Ascending aorta (tissue), 2 donors: ENCODE data around the gene ARHGAP24. TPM values are rescaled to one million over a fixed set of nuclear protein-coding genes. Genes with fewer than 3 reads are reported as not detected.

Experiments
- DNase-seq, 2 donors: peaks; one replicate each; pipeline ENCODE4 v3.0.0-alpha.2; 2019; ENCODE audit warnings: low spot score in 2 of 2
- H3K27ac ChIP-seq, 2 donors: fragments of 200-600 bp; sonication (generic); one replicate each; pipeline ENCODE4 v1.5.1; 2016 to 2017; ENCODE audit warnings: mild to moderate bottlenecking in 1 of 2
- H3K27me3 ChIP-seq: fragments of 200-600 bp; sonication (generic); one replicate; pipeline ENCODE4 v1.5.1; 2017
- H3K36me3 ChIP-seq, 2 donors: fragments of 200-600 bp; sonication (generic); one replicate each; pipeline ENCODE4 v1.5.1; 2016
- H3K4me1 ChIP-seq, 2 donors: fragments of 200-600 bp; sonication (generic); one replicate each; pipeline ENCODE4 v1.5.1; 2016 to 2017; ENCODE audit warnings: mild to moderate bottlenecking in 1 of 2
- H3K4me3 ChIP-seq, 2 donors: fragments of 200-600 bp; sonication (generic); one replicate each; pipeline ENCODE4 v1.5.1; 2016 to 2017; ENCODE audit warnings: mild to moderate bottlenecking in 1 of 2
- H3K9me3 ChIP-seq, 2 donors: fragments of 200-600 bp; sonication (generic); one replicate each; pipeline ENCODE4 v1.5.1; 2016
- intact Hi-C: fragments of 100-400 bp; cut with DNase I; formaldehyde crosslinking; loops from one replicate; pipeline ENCODE4 v1.15.1; 2023
- total RNA-seq: library from RNA; depleted of rRNA; stranded (reverse); fragments of >200 nt; gene quantifications from one replicate; pipeline ENCODE4 v1.1.0, GENCODE V29; 2016
- TF ChIP-seq, protein P1 (sequence below), 3 experiments: fragments of 200-600 bp in 2 of 3; fragments of 450-650 bp in 1 of 3; sonication (generic) in 2 of 3; IDR thresholded peaks; one replicate each; pipeline ENCODE4 v1.5.1; 2016 to 2019; ENCODE audit warnings: antibody characterized with exemption in 3 of 3, mild to moderate bottlenecking in 1 of 3, moderate library complexity in 1 of 3

Gene ARHGAP24
- total RNA-seq, 1 donor from 2014 or later, result 13.9 TPM

DNA sequence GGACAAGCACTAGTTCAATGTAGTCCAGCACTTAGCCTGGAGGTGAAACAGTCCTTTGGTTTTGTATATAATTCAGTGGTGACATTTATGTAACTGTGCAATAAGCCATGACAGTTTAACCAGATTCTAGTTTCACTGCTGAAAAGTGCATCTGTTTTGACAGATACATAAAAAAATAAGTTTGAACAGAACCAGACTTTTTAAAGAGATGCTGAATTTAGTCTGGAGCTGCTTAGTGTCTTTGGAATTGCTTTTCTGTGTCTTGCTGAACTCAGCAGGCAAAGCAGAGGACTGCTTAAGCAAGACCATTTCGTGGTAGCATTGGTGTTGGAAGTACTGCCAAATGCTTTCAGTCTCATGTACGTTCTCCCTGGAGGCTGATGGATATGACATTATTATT lies 491.4 kb downstream of the ARHGAP24 start:
- no peaks in the 10 kb centered on the region for H3K27me3 ChIP-seq
- peaks cover 0 to 6% of the 10 kb centered on the region in 2 donors for H3K4me1 ChIP-seq
- TF ChIP-seq, protein P1, sequence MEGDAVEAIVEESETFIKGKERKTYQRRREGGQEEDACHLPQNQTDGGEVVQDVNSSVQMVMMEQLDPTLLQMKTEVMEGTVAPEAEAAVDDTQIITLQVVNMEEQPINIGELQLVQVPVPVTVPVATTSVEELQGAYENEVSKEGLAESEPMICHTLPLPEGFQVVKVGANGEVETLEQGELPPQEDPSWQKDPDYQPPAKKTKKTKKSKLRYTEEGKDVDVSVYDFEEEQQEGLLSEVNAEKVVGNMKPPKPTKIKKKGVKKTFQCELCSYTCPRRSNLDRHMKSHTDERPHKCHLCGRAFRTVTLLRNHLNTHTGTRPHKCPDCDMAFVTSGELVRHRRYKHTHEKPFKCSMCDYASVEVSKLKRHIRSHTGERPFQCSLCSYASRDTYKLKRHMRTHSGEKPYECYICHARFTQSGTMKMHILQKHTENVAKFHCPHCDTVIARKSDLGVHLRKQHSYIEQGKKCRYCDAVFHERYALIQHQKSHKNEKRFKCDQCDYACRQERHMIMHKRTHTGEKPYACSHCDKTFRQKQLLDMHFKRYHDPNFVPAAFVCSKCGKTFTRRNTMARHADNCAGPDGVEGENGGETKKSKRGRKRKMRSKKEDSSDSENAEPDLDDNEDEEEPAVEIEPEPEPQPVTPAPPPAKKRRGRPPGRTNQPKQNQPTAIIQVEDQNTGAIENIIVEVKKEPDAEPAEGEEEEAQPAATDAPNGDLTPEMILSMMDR (IDR thresholded peaks at IDR 0.05), result no peak
- H3K36me3 ChIP-seq, result no peaks in the 10 kb centered on the region
- no peak for DNase-seq
- peak overlapping the region in 1 of 2 donors; percentile 11 for H3K27ac ChIP-seq
- intact Hi-C loops, result loop anchor here (2.0 to 5.0 kb wide), 2 partner anchors 140 to 209 kb away; no protein-coding TSS in a partner anchor
- no peaks in the 10 kb centered on the region for H3K9me3 ChIP-seq
- H3K4me3 ChIP-seq, result no peak overlapping the region

DNA sequence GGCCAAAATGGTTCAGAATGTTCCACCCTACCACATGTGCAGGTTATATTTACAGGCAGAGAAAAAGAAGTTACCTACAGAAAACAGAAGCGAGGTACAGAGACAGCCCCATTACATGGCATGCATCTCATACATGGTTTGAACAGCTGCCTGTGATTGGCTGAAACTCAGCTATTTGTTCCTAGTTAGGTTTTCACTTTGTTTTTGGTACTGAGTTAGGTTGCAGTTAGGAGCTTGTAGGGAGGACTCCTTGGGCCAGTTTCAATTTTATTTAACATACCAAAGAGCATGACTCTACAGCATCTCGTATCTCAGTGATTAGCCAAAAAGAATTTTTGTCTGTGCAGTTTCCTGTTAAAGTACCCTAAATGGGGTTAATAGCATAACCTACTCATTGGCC lies 492.9 kb downstream of the ARHGAP24 start:
- no peak overlapping the region for H3K4me3 ChIP-seq
- no peaks in the 10 kb centered on the region for H3K27me3 ChIP-seq
- TF ChIP-seq, protein P1 (IDR thresholded peaks at IDR 0.05), result no peak
- intact Hi-C loops, result loop anchor here (2.0 to 5.0 kb wide), 4 partner anchors 77 to 211 kb away; no protein-coding TSS in a partner anchor
- H3K36me3 ChIP-seq, result no peaks in the 10 kb centered on the region
- no peaks in the 10 kb centered on the region for H3K9me3 ChIP-seq
- H3K27ac ChIP-seq, result peak overlapping the region in 1 of 2 donors; percentile 5
- H3K4me1 ChIP-seq, result peaks cover 0 to 6% of the 10 kb centered on the region in 2 donors
- DNase-seq, result no peak

DNA sequence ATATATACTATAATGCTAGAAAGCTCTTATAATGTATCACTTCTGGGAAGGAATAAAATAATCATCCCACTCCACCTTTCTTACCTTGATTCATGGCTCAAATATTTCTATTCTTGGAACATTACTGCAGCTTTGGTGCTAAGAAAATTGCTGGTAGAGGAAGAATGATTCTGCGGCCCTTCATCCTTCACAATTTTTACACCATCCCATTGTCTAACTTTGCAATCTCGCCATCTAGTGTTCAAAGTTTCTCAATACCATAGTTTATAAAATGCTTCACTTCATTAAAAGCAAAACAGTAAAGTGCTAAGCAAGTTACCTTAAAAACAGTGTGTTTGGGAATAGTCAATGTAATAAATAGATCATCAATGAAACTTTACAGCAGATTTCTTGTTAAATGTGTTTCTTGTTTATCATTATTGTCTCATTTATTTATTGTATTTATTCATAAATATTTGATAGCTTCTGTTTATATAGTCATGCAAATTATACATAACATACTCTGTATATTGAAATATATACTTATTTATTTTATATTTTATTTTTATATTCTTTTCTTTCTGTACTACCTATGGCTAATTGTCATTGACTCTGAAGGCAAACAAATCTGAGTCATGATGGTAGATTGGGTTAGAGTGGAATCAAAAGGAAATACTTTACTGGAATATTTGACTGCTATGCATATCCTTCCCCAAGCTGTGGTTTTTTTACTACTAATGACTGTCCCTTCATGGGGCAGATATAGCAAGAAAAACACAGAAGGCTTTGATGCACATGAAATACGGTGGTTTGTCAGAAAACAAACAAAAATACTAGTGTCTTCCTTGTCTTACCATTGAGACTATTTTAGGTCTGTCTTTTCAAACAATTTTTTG lies 494.2 kb downstream of the ARHGAP24 start:
- no peaks in the 10 kb centered on the region for H3K27me3 ChIP-seq
- H3K27ac ChIP-seq, result peak overlapping the region in 1 of 2 donors; percentile 26
- intact Hi-C loops, result loop anchor here (2.0 to 5.0 kb wide), 3 partner anchors 76 to 212 kb away; no protein-coding TSS in a partner anchor
- no peaks in the 10 kb centered on the region for H3K9me3 ChIP-seq
- TF ChIP-seq, protein P1 (IDR thresholded peaks at IDR 0.05), result peak; percentile 26 to 63 (median 58)
- H3K36me3 ChIP-seq, result no peaks in the 10 kb centered on the region
- DNase-seq, result no peak
- peaks cover 0 to 6% of the 10 kb centered on the region in 2 donors for H3K4me1 ChIP-seq
- no peak overlapping the region for H3K4me3 ChIP-seq

DNA sequence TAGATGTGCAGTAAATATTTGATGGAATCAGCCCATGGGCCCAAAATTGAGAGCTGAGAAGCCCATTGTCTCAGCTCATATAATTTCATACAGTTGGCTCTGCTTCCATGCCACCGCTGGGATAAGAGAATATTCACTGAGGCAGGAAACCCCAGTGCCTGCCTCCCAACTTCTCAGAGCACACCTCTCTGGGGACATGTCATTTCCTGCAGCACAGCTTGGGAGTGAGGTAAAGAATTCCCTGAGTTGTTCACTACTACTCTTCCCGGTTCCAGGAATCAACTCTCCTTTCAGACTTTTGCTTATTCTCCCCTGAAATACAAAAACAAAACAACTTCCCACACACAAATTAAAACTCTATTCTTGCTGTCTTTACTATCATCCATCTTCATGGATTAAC lies 495.6 kb downstream of the ARHGAP24 start:
- TF ChIP-seq, protein P1 (IDR thresholded peaks at IDR 0.05), result no peak
- intact Hi-C loops, result no loop called here
- H3K27me3 ChIP-seq, result no peaks in the 10 kb centered on the region

GRCh38 chr4:85979276-85979675 lies 504.3 kb downstream of the ARHGAP24 start:
- Histone ChIP-seq H3K27ac (no peak overlapping the region), H3K27me3 (no peaks in the 10 kb centered on the region), H3K4me3 (no peak overlapping the region), H3K9me3 (no peaks in the 10 kb centered on the region), H3K4me1 (no peaks in the 10 kb centered on the region), H3K36me3 (peaks cover 7 to 14% of the 10 kb centered on the region in 2 donors)
- intact Hi-C loops, result no loop called here
- no peak for DNase-seq
- TF ChIP-seq, protein P1 (IDR thresholded peaks at IDR 0.05), result no peak

More for the DNA sequence above, 495.6 kb downstream of the ARHGAP24 start:
- Histone ChIP-seq H3K9me3 (no peaks in the 10 kb centered on the region), H3K4me3 (no peak overlapping the region), H3K27ac (no peak overlapping the region), H3K4me1 (peaks cover 0 to 6% of the 10 kb centered on the region in 2 donors), H3K36me3 (no peaks in the 10 kb centered on the region)
- no peak for DNase-seq
